ENCODE results near the gene ABLIM1. TPM values are rescaled to one million over a fixed set of nuclear protein-coding genes. Genes with fewer than 3 reads are reported as not detected.

Gene ABLIM1
- total RNA-seq, 3 donors from 2014 or later, result 89.0 to 216 (median 131) TPM

DNA sequence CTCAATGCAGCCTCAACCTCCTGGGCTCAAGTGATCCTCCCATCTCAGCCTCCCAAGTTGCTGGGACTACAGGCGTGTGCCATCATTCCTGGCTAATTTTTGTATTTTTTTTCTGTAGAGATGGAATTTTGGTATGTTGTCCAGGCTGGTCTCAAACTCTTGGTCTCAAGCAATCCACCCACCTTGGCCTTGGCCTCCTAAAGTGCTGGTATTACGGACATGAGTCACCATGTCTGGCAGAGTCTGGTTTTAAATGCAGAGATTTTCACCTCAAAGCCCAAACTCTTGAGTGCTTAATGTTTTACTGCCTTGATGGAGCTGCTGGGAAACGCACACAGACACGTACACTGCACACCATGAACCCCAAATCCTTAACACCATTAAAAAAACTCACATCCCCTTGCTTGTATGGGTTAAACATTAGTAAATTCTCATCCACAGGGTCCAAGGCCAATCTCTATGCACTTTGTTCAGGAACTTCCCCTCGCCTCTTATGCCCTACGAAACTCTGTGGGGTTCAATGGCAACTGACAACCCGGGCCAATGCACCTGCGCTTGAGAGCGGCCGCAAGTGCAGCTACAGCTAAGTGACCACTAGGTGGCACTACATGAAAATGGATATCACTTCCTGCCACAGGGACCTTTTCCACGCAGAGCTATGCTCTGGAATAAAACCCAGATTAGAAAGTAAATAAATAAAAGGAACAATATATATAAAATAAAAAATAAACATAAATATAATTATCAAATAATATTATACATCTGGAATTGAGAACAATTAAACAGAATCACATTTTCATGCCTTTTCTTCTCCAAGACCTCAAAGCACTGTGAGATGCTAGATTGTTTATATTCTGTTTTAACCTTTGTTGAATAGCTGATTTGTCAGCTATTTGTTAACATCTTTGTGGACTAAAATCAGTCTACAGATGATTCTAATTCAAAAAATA is 186.8 kb downstream of the ABLIM1 start:
- Histone ChIP-seq H3K27me3 (no peaks in the 10 kb centered on the region), H3K9me3 (no peaks in the 10 kb centered on the region), H3K27ac (peak overlapping the region in 1 of 2 donors; percentile 36), H3K36me3 (no peaks in the 10 kb centered on the region), H3K4me1 (no peaks in the 10 kb centered on the region), H3K4me3 (no peak overlapping the region)
- DNase-seq (ENCODE audit: low spot score in 2 of 2), result peak; percentile 46 to 61
- intact Hi-C loops (cut with DNase I; ENCODE audit: low total_unique reads), result loop anchor here (10.0 kb wide), 1 partner anchor 74 kb away; no protein-coding TSS in a partner anchor
- TF ChIP-seq POLR2A (IDR thresholded peaks at IDR 0.05) (no peak), POLR2AphosphoS5 (IDR thresholded peaks at IDR 0.05) (peak in 2 of 3 donors; percentile 34 to 46)
- TF ChIP-seq, protein P1, sequence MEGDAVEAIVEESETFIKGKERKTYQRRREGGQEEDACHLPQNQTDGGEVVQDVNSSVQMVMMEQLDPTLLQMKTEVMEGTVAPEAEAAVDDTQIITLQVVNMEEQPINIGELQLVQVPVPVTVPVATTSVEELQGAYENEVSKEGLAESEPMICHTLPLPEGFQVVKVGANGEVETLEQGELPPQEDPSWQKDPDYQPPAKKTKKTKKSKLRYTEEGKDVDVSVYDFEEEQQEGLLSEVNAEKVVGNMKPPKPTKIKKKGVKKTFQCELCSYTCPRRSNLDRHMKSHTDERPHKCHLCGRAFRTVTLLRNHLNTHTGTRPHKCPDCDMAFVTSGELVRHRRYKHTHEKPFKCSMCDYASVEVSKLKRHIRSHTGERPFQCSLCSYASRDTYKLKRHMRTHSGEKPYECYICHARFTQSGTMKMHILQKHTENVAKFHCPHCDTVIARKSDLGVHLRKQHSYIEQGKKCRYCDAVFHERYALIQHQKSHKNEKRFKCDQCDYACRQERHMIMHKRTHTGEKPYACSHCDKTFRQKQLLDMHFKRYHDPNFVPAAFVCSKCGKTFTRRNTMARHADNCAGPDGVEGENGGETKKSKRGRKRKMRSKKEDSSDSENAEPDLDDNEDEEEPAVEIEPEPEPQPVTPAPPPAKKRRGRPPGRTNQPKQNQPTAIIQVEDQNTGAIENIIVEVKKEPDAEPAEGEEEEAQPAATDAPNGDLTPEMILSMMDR (IDR thresholded peaks at IDR 0.05), result peak; percentile 75 to 90 (median 89)

DNA sequence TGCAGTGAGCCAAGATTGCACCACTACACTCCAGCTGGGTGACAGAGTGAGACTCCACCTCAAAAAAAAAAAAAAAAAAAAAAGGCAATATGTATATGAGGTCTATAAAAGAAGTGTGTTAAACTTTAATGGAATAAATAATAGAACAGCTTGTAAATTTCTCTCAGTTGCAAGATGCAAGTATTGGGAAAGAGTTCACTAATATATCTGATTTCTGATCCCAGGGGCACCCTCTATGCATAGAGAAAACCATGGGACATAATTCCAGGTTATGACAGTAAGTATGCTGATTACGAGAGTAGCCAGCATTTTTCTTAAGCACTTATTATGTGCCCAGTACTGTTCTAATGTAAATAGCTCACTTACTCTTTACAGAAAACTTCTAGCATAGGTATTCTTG is 187.7 kb downstream of the ABLIM1 start:
- intact Hi-C loops (cut with DNase I; ENCODE audit: low total_unique reads), result loop anchor here (10.0 kb wide), 1 partner anchor 74 kb away; no protein-coding TSS in a partner anchor
- no peak overlapping the region for H3K4me3 ChIP-seq
- no peak overlapping the region for H3K27ac ChIP-seq
- no peaks in the 10 kb centered on the region for H3K4me1 ChIP-seq
- H3K27me3 ChIP-seq, result no peaks in the 10 kb centered on the region
- DNase-seq (ENCODE audit: low spot score in 2 of 2), result no peak
- no peaks in the 10 kb centered on the region for H3K9me3 ChIP-seq
- TF ChIP-seq POLR2AphosphoS5 (IDR thresholded peaks at IDR 0.05) (no peak), POLR2A (IDR thresholded peaks at IDR 0.05) (no peak)
- TF ChIP-seq, protein P1 (IDR thresholded peaks at IDR 0.05), result no peak
- H3K36me3 ChIP-seq, result no peaks in the 10 kb centered on the region

DNA sequence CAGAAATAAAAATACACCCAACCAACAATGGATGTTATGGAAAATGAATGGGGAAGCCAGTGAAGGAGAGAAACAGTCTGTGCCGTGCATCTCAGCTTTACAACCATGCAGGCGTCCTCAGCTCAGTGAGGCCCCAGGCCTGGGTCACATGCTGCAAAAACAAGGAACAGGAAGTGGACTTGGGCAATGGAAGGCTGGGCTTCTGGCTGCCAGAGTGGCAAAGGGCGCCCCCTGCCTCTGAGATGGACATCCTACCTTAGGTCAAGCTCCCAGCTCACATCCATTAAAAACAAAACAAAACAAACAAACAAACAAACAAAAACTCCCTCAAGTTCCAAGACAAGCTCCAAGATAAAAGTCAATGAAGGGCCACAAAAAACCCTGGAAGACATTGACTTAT is 199.1 kb downstream of the ABLIM1 start:
- no peak overlapping the region for H3K27ac ChIP-seq
- no peaks in the 10 kb centered on the region for H3K36me3 ChIP-seq
- no peak overlapping the region for H3K4me3 ChIP-seq
- intact Hi-C loops (cut with DNase I; ENCODE audit: low total_unique reads), result no loop called here
- no peak for DNase-seq (ENCODE audit: low spot score in 2 of 2)
- H3K4me1 ChIP-seq, result no peaks in the 10 kb centered on the region
- TF ChIP-seq POLR2A (IDR thresholded peaks at IDR 0.05), result no peak
- TF ChIP-seq, protein P1 (IDR thresholded peaks at IDR 0.05), result peak in 2 of 3 donors; percentile 16 to 33
- TF ChIP-seq POLR2AphosphoS5 (IDR thresholded peaks at IDR 0.05), result no peak
- H3K9me3 ChIP-seq, result no peaks in the 10 kb centered on the region
- H3K27me3 ChIP-seq, result no peaks in the 10 kb centered on the region

DNA sequence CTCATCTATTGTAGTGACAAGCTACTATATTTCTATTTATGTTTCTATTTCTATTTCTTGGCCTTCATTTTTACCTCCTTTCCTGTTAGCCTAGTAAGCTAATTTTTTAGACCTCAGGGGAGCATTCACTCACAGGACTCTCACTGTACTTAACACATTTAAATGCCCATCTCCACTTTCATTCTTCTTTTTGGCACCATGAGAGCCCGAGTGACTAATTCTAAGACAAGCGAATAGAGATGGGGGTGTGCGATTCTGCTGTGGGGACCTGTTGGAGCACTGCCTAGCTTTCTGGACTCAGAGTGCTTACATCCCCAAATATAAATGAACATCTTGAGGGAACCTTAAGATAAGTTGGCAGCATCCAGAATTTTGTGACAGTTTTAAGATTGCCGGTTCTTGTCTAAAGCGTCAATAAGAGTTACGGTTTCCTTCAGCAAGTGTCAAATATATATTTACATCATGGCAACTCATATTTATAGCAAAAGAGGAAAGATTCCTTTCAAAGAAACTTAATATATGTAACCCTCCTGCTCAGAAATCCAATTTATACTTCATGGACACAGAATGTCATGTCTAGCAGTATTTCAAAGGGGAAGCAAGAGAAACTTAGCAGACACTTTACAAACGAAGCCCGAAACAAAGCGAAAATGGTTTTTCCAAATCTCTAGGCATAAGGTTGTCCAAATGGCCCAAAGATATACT is 199.7 kb downstream of the ABLIM1 start:
- no peaks in the 10 kb centered on the region for H3K27me3 ChIP-seq
- H3K9me3 ChIP-seq, result no peaks in the 10 kb centered on the region
- H3K27ac ChIP-seq, result no peak overlapping the region
- no peak for DNase-seq (ENCODE audit: low spot score in 2 of 2)
- no peaks in the 10 kb centered on the region for H3K4me1 ChIP-seq
- intact Hi-C loops (cut with DNase I; ENCODE audit: low total_unique reads), result no loop called here
- no peak for TF ChIP-seq POLR2AphosphoS5 (IDR thresholded peaks at IDR 0.05)
- TF ChIP-seq, protein P1 (IDR thresholded peaks at IDR 0.05), result no peak
- H3K4me3 ChIP-seq, result no peak overlapping the region
- H3K36me3 ChIP-seq, result no peaks in the 10 kb centered on the region

DNA sequence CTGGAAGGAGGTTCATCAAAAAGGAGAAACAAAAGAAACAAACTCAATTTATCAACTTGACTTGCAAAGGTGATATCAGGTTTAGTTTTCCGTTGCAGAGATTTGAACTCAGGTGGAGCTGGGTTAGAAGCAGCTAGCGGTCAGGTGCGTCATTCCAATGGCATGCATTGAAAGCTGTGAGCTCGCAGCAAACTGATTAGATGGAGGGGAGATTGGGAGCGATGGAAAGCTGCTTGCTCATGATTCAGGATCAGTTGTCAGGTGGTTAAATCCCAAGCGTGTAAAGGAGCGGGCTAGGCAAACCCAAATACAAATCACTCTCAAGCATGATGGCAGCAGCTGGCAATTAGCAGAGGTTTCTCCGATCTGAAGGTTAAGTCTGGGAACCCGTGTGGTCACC is 204.5 kb downstream of the ABLIM1 start:
- no peak for DNase-seq (ENCODE audit: low spot score in 2 of 2)
- intact Hi-C loops (cut with DNase I; ENCODE audit: low total_unique reads), result no loop called here
- no peaks in the 10 kb centered on the region for H3K27me3 ChIP-seq
- H3K9me3 ChIP-seq, result no peaks in the 10 kb centered on the region
- no peaks in the 10 kb centered on the region for H3K4me1 ChIP-seq
- H3K27ac ChIP-seq, result no peak overlapping the region
- no peak for TF ChIP-seq POLR2A (IDR thresholded peaks at IDR 0.05)
- TF ChIP-seq, protein P1 (IDR thresholded peaks at IDR 0.05), result no peak
- no peak for TF ChIP-seq POLR2AphosphoS5 (IDR thresholded peaks at IDR 0.05)
- H3K36me3 ChIP-seq, result no peaks in the 10 kb centered on the region
- H3K4me3 ChIP-seq, result no peak overlapping the region
